NCI-H2196 treated with DMSO at 0.1 percent for 48 hours (cell line): ENCODE results near the gene SCAMP1.
"Not testable (repeated sequence)": the region's sequence is repeated elsewhere in the genome, so short reads cannot be mapped to it uniquely, and the experiment has no call there.

Experiments
- DNase-seq: peaks from one replicate; lab custom pipeline; 2025; ENCODE audit not compliant: unreplicated experiment; lab: John Stamatoyannopoulos, UW

SCAMP1 gene, protein sequence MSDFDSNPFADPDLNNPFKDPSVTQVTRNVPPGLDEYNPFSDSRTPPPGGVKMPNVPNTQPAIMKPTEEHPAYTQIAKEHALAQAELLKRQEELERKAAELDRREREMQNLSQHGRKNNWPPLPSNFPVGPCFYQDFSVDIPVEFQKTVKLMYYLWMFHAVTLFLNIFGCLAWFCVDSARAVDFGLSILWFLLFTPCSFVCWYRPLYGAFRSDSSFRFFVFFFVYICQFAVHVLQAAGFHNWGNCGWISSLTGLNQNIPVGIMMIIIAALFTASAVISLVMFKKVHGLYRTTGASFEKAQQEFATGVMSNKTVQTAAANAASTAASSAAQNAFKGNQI

GRCh38 chr5:78359831-78360673 lies at the start of gene SCAMP1:
Gene SCAMP1 (plus strand): TSS chr5:78360617. CDS start chr5:78360672, 55 bp downstream.
- peak; percentile 38 for DNase-seq

DNA sequence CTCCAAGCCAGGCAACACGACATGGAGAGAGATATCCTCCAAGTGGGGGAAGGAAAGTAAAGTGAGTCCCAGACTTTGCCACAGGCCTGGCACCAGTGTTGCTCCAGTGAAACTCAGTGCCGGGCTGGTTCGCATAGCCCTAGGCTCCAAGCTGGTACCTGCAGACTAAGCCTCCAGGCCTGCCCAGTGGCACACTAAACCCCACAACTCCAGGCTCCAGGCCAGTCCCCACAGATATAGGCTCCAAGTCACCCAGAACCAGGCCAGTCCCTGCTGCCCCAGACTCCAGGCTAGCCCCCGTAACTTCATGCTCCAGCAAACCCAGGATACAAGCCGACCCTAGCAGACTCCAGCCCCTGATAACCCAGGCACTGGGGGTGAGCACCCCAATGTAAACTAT lies 42.9 kb upstream of the SCAMP1 start:
- no peak for DNase-seq

GRCh38 chr5:78318337-78318736 lies 42.1 kb upstream of the SCAMP1 start:
- no peak for DNase-seq

DNA sequence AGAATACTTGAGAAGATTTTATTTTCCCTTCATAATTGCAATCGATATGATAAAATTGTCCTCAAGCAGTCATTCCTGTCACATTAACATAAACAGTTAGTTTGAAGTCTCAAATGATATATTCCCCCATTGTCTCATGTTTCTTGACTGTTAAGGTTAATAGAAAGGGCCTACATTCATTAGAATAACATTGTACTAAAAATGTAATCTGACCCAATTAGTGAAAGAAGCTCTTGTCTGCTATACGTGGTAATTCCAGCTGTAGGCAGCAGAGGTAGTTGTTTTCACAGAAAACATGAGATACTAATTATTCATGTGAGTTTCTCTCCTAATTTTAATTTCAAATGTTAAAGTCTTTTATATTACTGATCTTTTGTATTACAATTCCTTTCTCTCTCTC lies 40.0 kb upstream of the SCAMP1 start:
- DNase-seq, result no peak

GRCh38 chr5:78323241-78323640 lies 37.2 kb upstream of the SCAMP1 start:
- DNase-seq, result no peak

GRCh38 chr5:78326930-78327329 lies 33.5 kb upstream of the SCAMP1 start:
- no peak for DNase-seq

DNA sequence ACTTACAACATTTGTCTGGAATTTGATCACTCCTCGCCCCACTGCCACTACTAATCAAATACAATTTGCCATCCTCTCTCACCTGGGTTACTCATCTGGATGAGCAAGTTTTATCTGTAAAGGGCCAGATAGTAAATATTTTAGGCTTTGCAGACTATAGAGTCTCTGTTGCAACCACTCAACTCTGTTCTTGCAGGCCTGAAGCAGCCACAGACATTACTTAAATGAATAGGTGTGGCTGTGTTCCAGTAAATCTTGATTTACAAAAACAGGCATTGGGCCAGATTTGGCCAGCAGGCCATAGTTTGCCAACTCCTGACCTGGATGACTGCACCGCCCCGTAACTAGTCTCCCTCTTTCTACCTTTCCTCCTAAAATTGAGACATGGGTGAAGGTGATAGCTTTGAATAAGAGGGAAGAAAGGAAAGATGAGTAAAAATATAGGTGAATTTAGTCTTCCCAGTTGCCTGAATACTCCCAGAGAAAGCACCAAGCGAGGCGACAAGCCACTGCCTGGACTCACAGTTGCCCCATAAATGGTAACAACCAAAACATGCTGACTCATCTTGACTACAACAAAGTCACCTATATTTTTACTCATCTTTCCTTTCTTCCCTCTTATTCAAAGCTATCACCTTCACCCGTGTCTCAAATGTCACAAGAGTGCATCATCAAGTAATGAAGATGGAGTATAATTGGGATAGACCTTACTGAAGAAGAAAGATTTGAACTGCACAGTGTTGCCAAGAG lies 32.5 kb upstream of the SCAMP1 start:
- no peak for DNase-seq

DNA sequence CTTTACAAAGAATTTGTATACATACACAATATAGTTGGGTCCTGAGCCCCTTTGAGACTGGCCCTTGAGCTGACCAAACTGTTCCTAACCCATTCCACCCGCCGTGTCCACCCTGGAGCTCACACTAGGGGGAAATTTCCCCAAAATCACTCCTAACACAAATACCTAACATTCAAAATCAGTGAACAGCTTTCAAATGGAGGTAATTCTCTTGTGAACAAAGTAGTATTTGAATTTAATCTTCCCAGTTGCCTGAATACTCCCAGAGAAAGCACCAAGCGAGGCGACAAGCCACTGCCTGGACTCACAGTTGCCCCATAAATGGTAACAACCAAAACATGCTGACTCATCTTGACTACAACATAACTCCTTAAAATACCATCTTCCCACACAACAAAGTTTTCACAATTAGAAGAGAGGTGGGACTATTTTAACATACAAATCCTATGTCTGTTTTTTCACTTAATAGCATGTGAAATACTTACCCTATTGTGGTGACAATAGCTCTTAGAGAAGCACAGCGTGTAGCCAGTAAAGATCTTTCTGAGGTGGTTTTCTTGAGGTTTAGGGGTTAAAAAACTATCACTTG lies 31.7 kb upstream of the SCAMP1 start:
- DNase-seq, result no peak

DNA sequence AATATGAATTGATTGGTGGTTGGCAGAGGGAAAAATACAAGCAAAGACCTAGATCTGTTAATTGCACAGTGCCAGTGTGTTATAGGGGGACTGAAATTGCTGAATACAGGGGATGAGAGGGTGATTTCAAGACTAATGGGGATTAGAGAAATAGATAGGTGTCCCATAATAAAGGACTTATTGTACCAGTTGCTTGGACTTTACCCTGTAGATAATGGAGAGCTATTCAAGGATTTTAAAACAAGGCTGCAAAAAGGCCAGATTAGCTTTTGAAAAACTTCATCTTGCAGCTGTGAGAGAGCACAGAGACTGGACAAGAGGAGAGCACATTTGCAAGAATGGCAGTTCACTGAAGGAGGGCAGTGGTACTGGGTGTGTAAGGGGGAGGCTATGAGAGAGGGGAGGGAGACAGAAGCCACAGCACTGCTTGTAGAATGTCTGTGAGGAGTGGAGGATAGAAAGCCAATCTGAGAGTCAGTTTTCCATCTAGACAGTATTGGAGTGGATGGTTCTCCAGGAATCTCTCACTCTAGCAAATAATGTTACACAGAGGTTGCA lies 28.8 kb upstream of the SCAMP1 start:
- no peak for DNase-seq

DNA sequence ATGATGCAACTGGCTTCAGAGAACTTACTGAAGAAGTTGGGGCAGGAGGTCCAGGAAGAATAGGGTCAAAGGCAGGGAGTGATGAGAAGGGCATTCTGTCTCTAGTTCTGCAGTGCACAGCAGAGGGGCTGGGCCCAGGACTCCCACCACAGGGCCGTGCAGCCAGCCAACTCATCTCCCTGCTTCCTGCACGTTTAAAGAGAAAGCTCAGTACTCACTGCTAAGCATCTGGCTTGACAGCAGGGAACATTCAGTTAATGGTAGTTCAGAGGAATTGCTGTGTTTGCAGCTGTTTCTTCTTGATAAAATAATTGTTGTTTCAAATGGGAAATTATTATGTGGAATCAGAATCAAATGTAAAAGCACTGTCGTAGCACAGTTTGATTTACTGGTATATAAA lies 25.6 kb upstream of the SCAMP1 start:
- no peak for DNase-seq

- no peak for DNase-seq
Observed at GRCh38 chr5:78335976-78336375, 24.4 kb upstream of the SCAMP1 start.

GRCh38 chr5:78336698-78337097 lies 23.7 kb upstream of the SCAMP1 start:
- no peak for DNase-seq

GRCh38 chr5:78339617-78340436 lies 20.6 kb upstream of the SCAMP1 start:
- no peak for DNase-seq

DNA sequence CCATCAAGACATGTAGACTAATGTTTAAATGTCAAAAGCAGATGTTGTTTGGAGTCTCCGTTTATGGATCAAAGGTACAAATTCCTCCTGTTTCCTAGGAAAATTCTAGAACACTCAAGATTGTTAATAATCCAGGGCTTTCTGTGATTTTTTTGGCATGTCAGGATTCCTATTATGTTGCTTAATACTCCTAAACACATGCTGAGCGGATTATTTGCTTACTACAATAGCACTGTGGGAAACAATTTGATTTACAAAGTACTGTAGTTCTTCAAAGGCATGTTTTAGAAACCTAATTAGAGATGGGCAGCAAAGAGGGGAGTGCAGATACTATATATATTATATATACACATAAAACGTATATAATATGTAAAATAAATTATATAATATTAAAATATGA lies 19.0 kb upstream of the SCAMP1 start:
- no peak for DNase-seq

DNA sequence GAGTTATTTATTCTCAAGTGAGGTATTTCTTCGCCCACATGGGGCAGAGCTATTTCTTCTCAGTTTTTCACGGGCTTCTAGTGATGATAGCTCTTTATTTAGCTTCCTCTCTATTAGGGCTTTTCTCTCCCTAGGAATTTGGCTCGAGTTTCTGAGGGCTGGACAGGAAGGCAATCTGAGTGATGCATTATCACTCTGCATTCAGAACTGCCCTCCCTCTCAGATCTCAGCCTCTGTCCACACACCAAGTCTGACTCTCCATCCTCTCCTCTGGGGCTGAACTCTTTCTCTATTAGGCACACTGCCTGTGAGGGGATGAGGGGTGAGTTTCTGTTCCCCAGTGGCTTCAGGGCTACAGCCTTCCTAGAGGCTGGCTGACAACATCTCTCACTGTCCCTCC lies 14.9 kb upstream of the SCAMP1 start:
- DNase-seq, result no peak

- DNase-seq, result no peak
Observed at GRCh38 chr5:78353520-78353919, 6.9 kb upstream of the SCAMP1 start.

GRCh38 chr5:78354066-78354670 lies 6.2 kb upstream of the SCAMP1 start:
- no peak for DNase-seq

DNA sequence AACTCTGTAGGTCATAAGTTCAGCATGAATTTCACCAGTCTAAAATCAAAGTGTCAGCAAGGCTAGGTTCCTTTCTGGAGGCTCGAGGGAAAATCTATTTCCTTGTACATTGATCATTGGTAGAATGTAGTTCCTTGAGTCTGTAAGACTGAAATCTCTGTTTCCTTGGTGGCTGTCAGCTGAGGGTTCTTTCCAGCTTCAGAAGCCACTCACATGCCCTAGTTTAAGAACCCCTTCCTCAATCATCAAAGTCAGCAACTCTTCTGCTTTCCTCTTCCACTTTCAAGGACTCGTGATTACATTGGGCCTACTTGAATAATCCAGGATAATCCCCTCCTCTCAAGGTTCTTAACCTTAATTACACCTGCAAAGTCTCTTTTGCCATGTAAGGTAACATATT lies 4.9 kb upstream of the SCAMP1 start:
- DNase-seq, result no peak

- not testable (repeated sequence) for DNase-seq
Observed at GRCh38 chr5:78359455-78359830, 974 bp upstream of the SCAMP1 start.

DNA sequence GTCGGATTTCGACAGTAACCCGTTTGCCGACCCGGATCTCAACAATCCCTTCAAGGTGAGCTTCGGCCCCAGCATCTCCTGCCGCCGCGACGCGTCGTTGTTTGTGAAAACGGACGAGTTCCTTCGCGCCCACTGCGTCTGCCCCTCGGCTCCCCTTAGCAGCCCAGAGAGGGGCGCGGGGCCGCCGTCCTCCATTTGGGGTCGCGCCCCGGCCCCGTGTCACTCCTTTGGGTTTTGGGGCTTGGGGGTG lies 182 bp downstream of the SCAMP1 start:
- DNase-seq, result no peak
